Uterus (tissue), 4 donors: ENCODE data around the gene ST8SIA1. TPM values are rescaled to one million over a fixed set of nuclear protein-coding genes. Genes with fewer than 3 reads are reported as not detected.

ENCODE experiments used
- DNase-seq, 2 donors: peaks; one replicate each; pipeline ENCODE4 v3.0.0-alpha.2; 2019 to 2020
- H3K27ac ChIP-seq, 2 donors: fragments of 200-600 bp; sonication (generic); 1 replicate in 1 of 2; 2 replicates in 1 of 2; pipeline ENCODE4 v1.5.1; 2016 to 2018
- H3K27me3 ChIP-seq, 2 donors: fragments of 200-600 bp; sonication (generic); one replicate each; pipeline ENCODE4 v1.5.1; 2018 to 2019; ENCODE audit warnings: control low read depth in 1 of 2
- H3K36me3 ChIP-seq, 2 donors: fragments of 200-600 bp; sonication (generic); one replicate each; pipeline ENCODE4 v1.5.1; 2019; ENCODE audit warnings: control low read depth in 1 of 2
- H3K4me1 ChIP-seq, 2 donors: fragments of 200-600 bp; sonication (generic); one replicate each; pipeline ENCODE4 v1.5.1; 2018 to 2019; ENCODE audit warnings: control low read depth in 1 of 2
- H3K4me3 ChIP-seq, 2 donors: fragments of 200-600 bp; sonication (generic); 1 replicate in 1 of 2; 2 replicates in 1 of 2; pipeline ENCODE4 v1.5.1; 2018 to 2019; ENCODE audit warnings: mild to moderate bottlenecking in 1 of 2
- H3K9me3 ChIP-seq, 2 donors: fragments of 200-600 bp; sonication (generic); one replicate each; pipeline ENCODE4 v1.5.1; 2019; ENCODE audit warnings: control low read depth in 1 of 2
- POLR2A ChIP-seq, 2 donors: fragments of 450-650 bp; IDR thresholded peaks; one replicate each; pipeline ENCODE4 v1.6.1; 2016; ENCODE audit warnings: antibody characterized with exemption in 2 of 2, mild to moderate bottlenecking in 1 of 2, moderate library complexity in 1 of 2
- intact Hi-C: fragments of 100-400 bp; cut with DNase I; formaldehyde crosslinking; loops from one replicate; pipeline ENCODE4 v1.15.1; 2023; ENCODE audit warnings: low total_unique reads
- total RNA-seq, 4 donors: library from RNA; depleted of rRNA in 3 of 4; stranded (reverse); fragments of >200 nt in 3 of 4; gene quantifications; one replicate each; pipeline versions ENCODE4 v1.1.0 to v1.2.4, GENCODE V29; 2014 to 2023
- TF ChIP-seq, protein P1 (sequence below), 4 experiments: fragments of 200-600 bp in 2 of 4; fragments of 450-650 bp in 2 of 4; sonication (generic) in 2 of 4; IDR thresholded peaks; one replicate each; pipeline ENCODE4 v1.5.1; 2016 to 2019; ENCODE audit warnings: antibody characterized with exemption in 4 of 4, mild to moderate bottlenecking in 2 of 4, moderate library complexity in 1 of 4
- donor health status: DM: yes; HTN: yes; CAD: no.

ST8SIA1 gene
- total RNA-seq, 4 donors from 2014 or later: 7.8 to 14.6 (median 9.9) TPM

DNA sequence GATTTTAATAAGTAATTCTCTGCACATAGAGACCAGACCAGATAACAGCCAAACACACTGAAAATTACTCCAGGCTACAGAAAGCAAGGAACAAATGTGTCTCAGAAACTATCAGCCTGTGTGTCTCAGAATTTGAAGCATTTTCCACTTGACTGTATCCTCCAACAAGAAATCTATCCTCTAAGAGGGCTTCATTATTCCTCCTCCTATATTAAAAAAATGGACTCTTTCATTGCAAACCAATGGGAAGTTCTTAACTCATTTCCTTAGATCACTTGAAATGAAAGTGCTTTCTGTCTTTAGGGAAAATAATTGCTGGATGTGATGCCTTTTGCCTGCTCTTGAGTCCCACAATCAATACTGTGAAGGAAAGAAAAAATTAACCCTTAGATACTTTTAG lies 2.3 kb downstream of the ST8SIA1 start:
- H3K9me3 ChIP-seq: no peaks in the 10 kb centered on the region
- TF ChIP-seq POLR2A (IDR thresholded peaks at IDR 0.05): no peak
- TF ChIP-seq, protein P1, sequence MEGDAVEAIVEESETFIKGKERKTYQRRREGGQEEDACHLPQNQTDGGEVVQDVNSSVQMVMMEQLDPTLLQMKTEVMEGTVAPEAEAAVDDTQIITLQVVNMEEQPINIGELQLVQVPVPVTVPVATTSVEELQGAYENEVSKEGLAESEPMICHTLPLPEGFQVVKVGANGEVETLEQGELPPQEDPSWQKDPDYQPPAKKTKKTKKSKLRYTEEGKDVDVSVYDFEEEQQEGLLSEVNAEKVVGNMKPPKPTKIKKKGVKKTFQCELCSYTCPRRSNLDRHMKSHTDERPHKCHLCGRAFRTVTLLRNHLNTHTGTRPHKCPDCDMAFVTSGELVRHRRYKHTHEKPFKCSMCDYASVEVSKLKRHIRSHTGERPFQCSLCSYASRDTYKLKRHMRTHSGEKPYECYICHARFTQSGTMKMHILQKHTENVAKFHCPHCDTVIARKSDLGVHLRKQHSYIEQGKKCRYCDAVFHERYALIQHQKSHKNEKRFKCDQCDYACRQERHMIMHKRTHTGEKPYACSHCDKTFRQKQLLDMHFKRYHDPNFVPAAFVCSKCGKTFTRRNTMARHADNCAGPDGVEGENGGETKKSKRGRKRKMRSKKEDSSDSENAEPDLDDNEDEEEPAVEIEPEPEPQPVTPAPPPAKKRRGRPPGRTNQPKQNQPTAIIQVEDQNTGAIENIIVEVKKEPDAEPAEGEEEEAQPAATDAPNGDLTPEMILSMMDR (IDR thresholded peaks at IDR 0.05): no peak
- no peak overlapping the region for H3K4me3 ChIP-seq
- intact Hi-C loops: loop anchor here (10.0 kb wide), 1 partner anchor 227 kb away; no protein-coding TSS in a partner anchor
- no peak for DNase-seq
- no peaks in the 10 kb centered on the region for H3K4me1 ChIP-seq
- H3K27me3 ChIP-seq: no peaks in the 10 kb centered on the region
- H3K36me3 ChIP-seq: no peaks in the 10 kb centered on the region
- H3K27ac ChIP-seq: peak overlapping the region; percentile 76 to 89

DNA sequence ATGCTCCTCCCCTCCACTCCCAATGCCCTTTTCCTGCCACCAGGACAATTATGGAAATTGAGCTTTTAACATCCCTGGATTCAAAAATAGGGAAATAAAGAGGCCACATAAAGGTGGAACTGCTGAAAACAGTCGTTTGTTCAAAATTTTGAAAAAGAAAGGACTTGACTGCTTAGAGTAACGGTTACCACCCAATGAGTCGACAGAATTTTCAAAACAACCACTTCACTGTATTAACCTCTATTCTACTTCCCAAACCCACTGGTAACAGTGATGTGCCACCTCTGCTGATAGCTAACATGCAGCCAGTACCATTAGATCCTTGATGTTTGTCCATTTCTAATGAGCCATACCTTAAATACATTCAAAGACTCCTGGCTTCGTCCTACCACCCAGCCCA lies 4.9 kb downstream of the ST8SIA1 start:
- no peak for DNase-seq
- TF ChIP-seq, protein P1 (IDR thresholded peaks at IDR 0.05): no peak
- no peak for TF ChIP-seq POLR2A (IDR thresholded peaks at IDR 0.05)
- intact Hi-C loops: loop anchor here (10.0 kb wide), 1 partner anchor 225 kb away; no protein-coding TSS in a partner anchor
- Histone ChIP-seq H3K4me3 (no peak overlapping the region), H3K27ac (no peak overlapping the region), H3K27me3 (no peaks in the 10 kb centered on the region), H3K36me3 (no peaks in the 10 kb centered on the region), H3K9me3 (no peaks in the 10 kb centered on the region), H3K4me1 (no peaks in the 10 kb centered on the region)

DNA sequence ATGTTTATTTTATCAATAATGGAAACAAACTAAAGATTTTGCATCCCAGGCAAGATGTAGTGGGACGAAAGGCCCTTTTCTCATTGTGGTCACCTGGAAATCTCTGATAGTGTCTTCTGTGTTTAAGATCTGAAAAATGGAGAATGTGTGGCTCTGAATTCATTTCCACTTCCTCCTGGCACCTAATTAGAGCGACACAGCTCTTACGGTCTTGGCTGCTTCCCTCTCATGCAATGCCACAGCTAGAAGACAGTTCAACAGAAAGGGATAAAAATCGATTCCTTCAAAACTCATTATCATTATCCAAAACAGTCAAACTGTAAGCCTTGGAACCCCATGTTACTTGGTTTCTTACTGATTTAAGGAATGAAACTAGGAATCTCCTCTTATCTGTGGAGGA lies 9.3 kb downstream of the ST8SIA1 start:
- H3K36me3 ChIP-seq: no peaks in the 10 kb centered on the region
- TF ChIP-seq, protein P1 (IDR thresholded peaks at IDR 0.05): no peak
- TF ChIP-seq POLR2A (IDR thresholded peaks at IDR 0.05): no peak
- H3K4me1 ChIP-seq: no peaks in the 10 kb centered on the region
- DNase-seq: no peak
- intact Hi-C loops: no loop called here
- H3K27ac ChIP-seq: no peak overlapping the region
- no peaks in the 10 kb centered on the region for H3K9me3 ChIP-seq
- H3K27me3 ChIP-seq: no peaks in the 10 kb centered on the region
- no peak overlapping the region for H3K4me3 ChIP-seq

DNA sequence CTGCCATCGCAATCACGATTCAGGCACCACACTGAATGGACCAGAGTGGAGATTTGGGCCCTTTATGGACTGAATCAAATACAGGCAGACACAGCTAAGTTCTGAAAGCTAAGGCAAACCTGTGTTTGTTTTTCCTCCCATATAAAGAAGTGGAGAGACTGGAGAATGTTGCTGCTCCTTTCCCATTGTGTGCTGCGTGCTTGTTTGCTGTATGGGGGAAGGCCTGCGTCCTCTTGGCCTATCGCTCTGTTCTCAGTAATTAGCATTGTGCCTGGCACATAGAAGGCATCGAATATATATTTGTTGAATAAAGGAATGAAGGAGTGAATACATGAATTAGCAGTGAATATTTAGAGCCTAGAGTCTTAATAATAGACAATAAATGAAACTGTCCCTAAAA lies 12.4 kb downstream of the ST8SIA1 start:
- no peaks in the 10 kb centered on the region for H3K9me3 ChIP-seq
- H3K4me1 ChIP-seq: no peaks in the 10 kb centered on the region
- DNase-seq: no peak
- intact Hi-C loops: no loop called here
- H3K4me3 ChIP-seq: no peak overlapping the region
- TF ChIP-seq, protein P1 (IDR thresholded peaks at IDR 0.05): no peak
- TF ChIP-seq POLR2A (IDR thresholded peaks at IDR 0.05): no peak
- no peak overlapping the region for H3K27ac ChIP-seq
- H3K36me3 ChIP-seq: no peaks in the 10 kb centered on the region
- H3K27me3 ChIP-seq: no peaks in the 10 kb centered on the region

DNA sequence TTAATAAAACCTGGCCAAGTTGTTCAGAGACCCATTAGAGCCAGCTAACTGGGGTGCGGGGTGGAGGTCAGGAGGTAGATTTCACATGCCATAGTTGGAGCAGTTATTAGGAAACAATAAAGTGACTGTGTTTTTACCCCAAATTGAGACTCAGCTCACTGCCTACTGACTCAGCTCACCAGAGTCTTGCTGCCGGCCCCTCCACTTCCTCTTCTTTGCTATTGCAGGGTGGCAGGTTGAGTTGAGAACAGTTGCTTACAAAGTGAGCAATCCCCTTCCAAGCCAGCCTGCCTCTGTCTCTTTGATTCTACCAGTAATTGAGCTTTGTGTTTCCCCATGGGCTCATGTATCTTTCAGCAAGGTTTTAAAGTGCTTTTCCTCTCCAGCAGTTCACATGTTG lies 12.9 kb downstream of the ST8SIA1 start:
- Histone ChIP-seq H3K36me3 (no peaks in the 10 kb centered on the region), H3K4me1 (no peaks in the 10 kb centered on the region), H3K27ac (peak overlapping the region in 1 of 2 donors; percentile 2), H3K9me3 (no peaks in the 10 kb centered on the region), H3K27me3 (no peaks in the 10 kb centered on the region), H3K4me3 (no peak overlapping the region)
- intact Hi-C loops: no loop called here
- DNase-seq: no peak
- TF ChIP-seq POLR2A (IDR thresholded peaks at IDR 0.05): no peak
- TF ChIP-seq, protein P1 (IDR thresholded peaks at IDR 0.05): no peak
